HepG2 (cell line): ENCODE data around the gene AZU1. TPM values are rescaled to one million over a fixed set of nuclear protein-coding genes. Genes with fewer than 3 reads are reported as not detected.

Experiments
- ATAC-seq: fragments of 200-7000 bp; cut with Tn5 transposase; 3 replicates; pipeline ENCODE4 v1.9.1; 2020; ENCODE audit warnings: mild to moderate bottlenecking, moderate library complexity
- BruUV-seq: library from RNA; stranded (reverse); fragments of 400-500 nt; replicated peaks from 2 replicates; lab custom pipeline; 2021; lab: Mats Ljungman, UMichigan
- CTCF ChIA-PET: fragments of 300-600 bp; formaldehyde crosslinking; extraction: SDS; loops from one replicate; lab custom pipeline; 2021; ENCODE audit warnings: low total read pairs, inconsistent platforms, low intra/inter-chr PET ratio; lab: Yijun Ruan, JAX
- POLR2A ChIA-PET: fragments of 350-600 bp; sonication (Branson Sonifier 250); formaldehyde crosslinking; loops from one replicate; lab custom pipeline; 2020; ENCODE audit warnings: antibody characterized with exemption, inconsistent platforms; lab: Yijun Ruan, JAX
- DNase-seq: peaks from one replicate; pipeline ENCODE4 v3.0.0-alpha.2; 2015; ENCODE audit warnings: low spot score
- FAIRE-seq: peaks from 3 replicates; lab custom pipeline; 2011; peaks lifted over from hg19 to GRCh38; lab: Jason Lieb, UNC
- H2AFZ ChIP-seq: one replicate; pipeline ENCODE4 v1.6.1; 2011; ENCODE audit warnings: low read length, inconsistent platforms
- H3K27ac ChIP-seq: fragments of 300-600 bp; 3 replicates; pipeline ENCODE4 v1.8.0; 2011; ENCODE audit warnings: mixed run types, mild to moderate bottlenecking, mixed read lengths, low read length, inconsistent platforms; ENCODE audit not compliant: insufficient read depth; ENCODE audit errors: extremely low read length
- H3K27me3 ChIP-seq, 2 experiments: fragments of 200-600 bp in 1 of 2; 2 replicates in 1 of 2; 3 replicates in 1 of 2; pipeline versions ENCODE4 v1.6.0 to v1.8.0; 2011; ENCODE audit warnings: low read length in 2 of 2, mild to moderate bottlenecking in 2 of 2, moderate library complexity in 2 of 2, inconsistent platforms in 1 of 2; ENCODE audit not compliant: insufficient read depth in 2 of 2, control insufficient read depth in 1 of 2
- H3K36me3 ChIP-seq, 2 experiments: fragments of 200-600 bp in 1 of 2; replicated peaks in 1 of 2; 2 replicates in 1 of 2; 3 replicates in 1 of 2; pipeline versions ENCODE4 v1.5.1 to v1.8.0; 2011; ENCODE audit warnings: low read length in 2 of 2, inconsistent platforms in 1 of 2; ENCODE audit not compliant: insufficient read depth in 2 of 2, control insufficient read depth in 1 of 2
- H3K4me1 ChIP-seq: 2 replicates; pipeline ENCODE4 v1.5.1; 2012; ENCODE audit warnings: low read length, inconsistent platforms; ENCODE audit not compliant: insufficient read depth
- H3K4me2 ChIP-seq: 2 replicates; pipeline ENCODE4 v1.6.0; 2011; ENCODE audit warnings: low read depth, low read length, inconsistent platforms
- H3K4me3 ChIP-seq, 3 experiments: fragments of 200-600 bp in 1 of 3; sonication (generic), shearing (Covaris generic) in 1 of 3; replicated peaks in 1 of 3; 2 replicates each; pipeline ENCODE4 v1.5.1; 2011 to 2016; ENCODE audit warnings: low read length in 3 of 3, inconsistent platforms in 2 of 3, low read depth in 2 of 3, mild to moderate bottlenecking in 2 of 3, control low read depth in 1 of 3, mixed read lengths in 1 of 3; ENCODE audit not compliant: insufficient read depth in 1 of 3
- H3K79me2 ChIP-seq: one replicate; pipeline ENCODE4 v1.6.1; 2011; ENCODE audit warnings: low read length, inconsistent platforms; ENCODE audit not compliant: insufficient read depth
- H3K9ac ChIP-seq: 2 replicates; pipeline ENCODE4 v1.6.0; 2011; ENCODE audit warnings: mild to moderate bottlenecking, low read depth, low read length, inconsistent platforms; ENCODE audit not compliant: insufficient read depth
- H3K9me3 ChIP-seq: 2 replicates; pipeline ENCODE4 v1.5.1; 2012; ENCODE audit warnings: mild to moderate bottlenecking, low read length
- H4K20me1 ChIP-seq: 2 replicates; pipeline ENCODE4 v1.6.0; 2011; ENCODE audit warnings: inconsistent platforms, mild to moderate bottlenecking, low read length, moderate library complexity; ENCODE audit not compliant: insufficient read depth
- AGO1 ChIP-seq: fragments of 200-400 bp; formaldehyde crosslinking; IDR thresholded peaks from 2 replicates; pipeline ENCODE4 v1.6.1; 2017; ENCODE audit warnings: mild to moderate bottlenecking, low read depth, low read length, moderate library complexity; ENCODE audit not compliant: poor library complexity, severe bottlenecking
- CCAR2 ChIP-seq: fragments of 200-400 bp; formaldehyde crosslinking; optimal IDR thresholded peaks from 2 replicates; pipeline ENCODE3; 2018; ENCODE audit warnings: low read depth, mild to moderate bottlenecking, low read length, moderate library complexity
- GABPA ChIP-seq, 2 experiments: IDR thresholded peaks; 2 replicates each; pipeline ENCODE4 v1.6.1; 2011 to 2016; ENCODE audit warnings: low read depth in 2 of 2, low read length in 1 of 2, missing biosample characterization in 1 of 2, missing genetic modification characterization in 1 of 2
- ZNF577 ChIP-seq: sonication (generic); formaldehyde crosslinking; IDR thresholded peaks from 2 replicates; pipeline ENCODE4 v1.4.0; 2020; ENCODE audit warnings: mild to moderate bottlenecking, low read depth, missing genetic modification reagents, borderline replicate concordance
- ZNF615 ChIP-seq: sonication (generic); formaldehyde crosslinking; IDR thresholded peaks from 2 replicates; pipeline ENCODE4 v1.5.0; 2020; ENCODE audit warnings: mild to moderate bottlenecking, missing genetic modification reagents, borderline replicate concordance
- WGBS: methylation state at CpG from one replicate; pipeline ENCODE4 v1.1.6; 2017; ENCODE audit warnings: low lambda C conversion rate; 5-methylcytosine and 5-hydroxymethylcytosine counted together
- in situ Hi-C: cut with HindIII; loops from 2 replicates; pipeline ENCODE4 v1.10.0; 2017; ENCODE audit warnings: low pct_unique_long_range_greater_than_20kb; ENCODE audit not compliant: extremely low pct_ligation_motif_present
- intact Hi-C: fragments of 100-400 bp; cut with micrococcal nuclease; formaldehyde crosslinking; loops from one replicate; pipeline ENCODE4 v1.10.0; 2022; ENCODE audit not compliant: unreplicated experiment
- polyA plus RNA-seq, 8 experiments: library from polyadenylated mRNA; depleted of rRNA in 3 of 8; stranded (reverse) in 7 of 8; unstranded in 1 of 8; fragments of >200 nt; fragmentation: Illumina TruSeq in 4 of 8; extraction: Trizol in 4 of 8; gene quantifications; 2 replicates each; pipeline versions ENCODE4 v1.2.1 to v1.2.3, GENCODE V29; 2011 to 2016; ENCODE audit warnings: low read depth in 4 of 8, missing spikeins in 1 of 8, mixed read lengths in 1 of 8; ENCODE audit not compliant: insufficient read depth in 1 of 8
- total RNA-seq, 5 experiments: library from RNA; depleted of rRNA; stranded (reverse); fragments of >200 nt; fragmentation: Illumina TruSeq; extraction: Trizol; gene quantifications; 2 replicates each; pipeline ENCODE4 v1.2.3, GENCODE V29; 2016; ENCODE audit warnings: low read depth in 1 of 5
- TF ChIP-seq, protein P1 (sequence below): sonication (generic); formaldehyde crosslinking; IDR thresholded peaks from 2 replicates; pipeline ENCODE4 v1.5.0; 2020; ENCODE audit warnings: mild to moderate bottlenecking, missing genetic modification reagents

The AZU1 gene
- total and polyA plus RNA-seq, 2 of the 13 experiments (the other 11 are each of a cell fraction or from before 2014, with no cell fraction given), result not detected

GRCh38 chr19:869245-870177 lies 41.9 kb downstream of the AZU1 start:
- intact Hi-C loops (no loop called here), in situ Hi-C loops (loop anchor here (10.0 kb wide), 1 partner anchor 115 kb away; the partner anchor contains the start of gene WDR18)
- FAIRE-seq (no peak), DNase-seq (no peak), ATAC-seq (no peak)
- POLR2A ChIA-PET, result no interaction called here
- WGBS, result 88% methylated on average over 22 of the region's 29 CpGs
- Histone ChIP-seq H3K27me3 (no peaks in the 10 kb centered on the region), H3K9ac (no peak overlapping the region), H3K4me2 (no peak overlapping the region), H4K20me1 (no peaks in the 10 kb centered on the region), H3K4me3 (no peak overlapping the region), H2AFZ (no peak overlapping the region), H3K9me3 (no peaks in the 10 kb centered on the region), H3K4me1 (no peaks in the 10 kb centered on the region), H3K36me3 (peaks cover 3 to 12% of the 10 kb centered on the region in 2 experiments; a peak in 2 of 5 replicates), H3K27ac (no peak overlapping the region), H3K79me2 (no peaks in the 10 kb centered on the region)
- BruUV-seq, result no TSS peak
- TF ChIP-seq, protein P1, sequence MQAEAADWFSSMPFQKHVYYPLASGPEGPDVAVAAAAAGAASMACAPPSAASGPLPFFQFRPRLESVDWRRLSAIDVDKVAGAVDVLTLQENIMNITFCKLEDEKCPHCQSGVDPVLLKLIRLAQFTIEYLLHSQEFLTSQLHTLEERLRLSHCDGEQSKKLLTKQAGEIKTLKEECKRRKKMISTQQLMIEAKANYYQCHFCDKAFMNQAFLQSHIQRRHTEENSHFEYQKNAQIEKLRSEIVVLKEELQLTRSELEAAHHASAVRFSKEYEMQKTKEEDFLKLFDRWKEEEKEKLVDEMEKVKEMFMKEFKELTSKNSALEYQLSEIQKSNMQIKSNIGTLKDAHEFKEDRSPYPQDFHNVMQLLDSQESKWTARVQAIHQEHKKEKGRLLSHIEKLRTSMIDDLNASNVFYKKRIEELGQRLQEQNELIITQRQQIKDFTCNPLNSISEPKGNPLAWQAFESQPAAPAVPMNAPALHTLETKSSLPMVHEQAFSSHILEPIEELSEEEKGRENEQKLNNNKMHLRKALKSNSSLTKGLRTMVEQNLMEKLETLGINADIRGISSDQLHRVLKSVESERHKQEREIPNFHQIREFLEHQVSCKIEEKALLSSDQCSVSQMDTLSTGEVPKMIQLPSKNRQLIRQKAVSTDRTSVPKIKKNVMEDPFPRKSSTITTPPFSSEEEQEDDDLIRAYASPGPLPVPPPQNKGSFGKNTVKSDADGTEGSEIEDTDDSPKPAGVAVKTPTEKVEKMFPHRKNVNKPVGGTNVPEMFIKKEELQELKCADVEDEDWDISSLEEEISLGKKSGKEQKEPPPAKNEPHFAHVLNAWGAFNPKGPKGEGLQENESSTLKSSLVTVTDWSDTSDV (CRISPR knock-in tag), result no peak
- TF ChIP-seq ZNF615 (CRISPR knock-in tag), result no peak
- peak; percentile 55 for TF ChIP-seq AGO1
- TF ChIP-seq CCAR2, result no peak
- no peak for TF ChIP-seq ZNF577
- TF ChIP-seq GABPA (IDR thresholded peaks at IDR 0.05; ENCODE audit: low read depth, low read length), result no peak
- TF ChIP-seq GABPA (CRISPR knock-in tag; IDR thresholded peaks at IDR 0.05; ENCODE audit: low read depth), result no peak
- CTCF ChIA-PET, result no interaction called here
